HepG2 (cell line): ENCODE data around the gene PPP2R5C. TPM values are rescaled to one million over a fixed set of nuclear protein-coding genes. Genes with fewer than 3 reads are reported as not detected.

ENCODE experiments used
- ARNT2 ChIP-seq: sonication (generic); formaldehyde crosslinking; IDR thresholded peaks from 2 replicates; pipeline ENCODE4 v1.8.0; 2022; ENCODE audit warnings: mild to moderate bottlenecking, low read depth, missing genetic modification reagents, moderate library complexity
- CC2D1A ChIP-seq: sonication (generic); formaldehyde crosslinking; IDR thresholded peaks from 2 replicates; pipeline ENCODE4 v1.8.1; 2023; ENCODE audit warnings: mild to moderate bottlenecking, missing genetic modification reagents
- MAFF ChIP-seq: IDR thresholded peaks from 2 replicates; pipeline ENCODE4 v1.6.1; 2011; ENCODE audit warnings: low read depth, low read length, improper control_type of control experiment
- MBNL3 ChIP-seq: fragments of 250-450 bp; sonication (Bioruptor Pico); conservative IDR thresholded peaks from 2 replicates; pipeline ENCODE4 v1.8.0; 2022; ENCODE audit warnings: mild to moderate bottlenecking, inconsistent platforms
- NFE2L2 ChIP-seq: fragments of 150-350 bp; IDR thresholded peaks from 2 replicates; pipeline ENCODE4 v1.6.1; 2014; ENCODE audit warnings: low read length
- RORA ChIP-seq: sonication (generic); formaldehyde crosslinking; IDR thresholded peaks from 2 replicates; pipeline ENCODE4 v1.5.0; 2020; ENCODE audit warnings: mild to moderate bottlenecking, missing genetic modification reagents, moderate library complexity
- ZNF10 ChIP-seq: sonication (generic); formaldehyde crosslinking; IDR thresholded peaks from 2 replicates; pipeline ENCODE4 v1.4.0; 2020; ENCODE audit warnings: mild to moderate bottlenecking, low read depth, missing genetic modification reagents, borderline replicate concordance
- ZNF24 ChIP-seq: fragments of 450-650 bp; IDR thresholded peaks from 2 replicates; pipeline ENCODE4 v1.6.1; 2017; ENCODE audit warnings: antibody characterized with exemption, mild to moderate bottlenecking
- ZNF678 ChIP-seq: sonication (generic); formaldehyde crosslinking; IDR thresholded peaks from 2 replicates; pipeline ENCODE4 v1.4.0; 2020; ENCODE audit warnings: mild to moderate bottlenecking, missing genetic modification reagents
- ZSCAN30 ChIP-seq: sonication (generic); formaldehyde crosslinking; IDR thresholded peaks from 2 replicates; pipeline ENCODE4 v1.5.0; 2020; ENCODE audit warnings: mild to moderate bottlenecking, missing genetic modification reagents
- ZZZ3 ChIP-seq: sonication (generic); formaldehyde crosslinking; IDR thresholded peaks from 2 replicates; pipeline ENCODE4 v1.4.0; 2020; ENCODE audit warnings: missing genetic modification reagents, mild to moderate bottlenecking, borderline replicate concordance
- polyA plus RNA-seq, 8 experiments: library from polyadenylated mRNA; depleted of rRNA in 3 of 8; stranded (reverse) in 7 of 8; unstranded in 1 of 8; fragments of >200 nt; fragmentation: Illumina TruSeq in 4 of 8; extraction: Trizol in 4 of 8; gene quantifications; 2 replicates each; pipeline versions ENCODE4 v1.2.1 to v1.2.3, GENCODE V29; 2011 to 2016; ENCODE audit warnings: low read depth in 4 of 8, missing spikeins in 1 of 8, mixed read lengths in 1 of 8; ENCODE audit not compliant: insufficient read depth in 1 of 8
- total RNA-seq, 5 experiments: library from RNA; depleted of rRNA; stranded (reverse); fragments of >200 nt; fragmentation: Illumina TruSeq; extraction: Trizol; gene quantifications; 2 replicates each; pipeline ENCODE4 v1.2.3, GENCODE V29; 2016; ENCODE audit warnings: low read depth in 1 of 5
- TF ChIP-seq, protein P1 (sequence below), 2 experiments: IDR thresholded peaks; 2 replicates each; pipeline ENCODE4 v1.6.1; 2011 to 2012; ENCODE audit warnings: low read length in 2 of 2, borderline replicate concordance in 1 of 2, low read depth in 1 of 2, mild to moderate bottlenecking in 1 of 2, moderate library complexity in 1 of 2
- TF ChIP-seq, protein P2 (sequence below), 2 experiments: sonication (generic) in 1 of 2; formaldehyde crosslinking in 1 of 2; IDR thresholded peaks; 2 replicates each; pipeline versions ENCODE4 v1.4.0 to v1.6.1; 2018 to 2020; ENCODE audit warnings: missing genetic modification reagents in 2 of 2, borderline replicate concordance in 1 of 2, low read depth in 1 of 2, mild to moderate bottlenecking in 1 of 2, missing biosample characterization in 1 of 2
- TF ChIP-seq, protein P3 (sequence below): sonication (generic); formaldehyde crosslinking; IDR thresholded peaks from 2 replicates; pipeline ENCODE4 v1.4.0; 2020; ENCODE audit warnings: missing genetic modification reagents, borderline replicate concordance
- TF ChIP-seq, protein P4 (sequence below): sonication (generic); formaldehyde crosslinking; IDR thresholded peaks from 2 replicates; pipeline ENCODE4 v1.4.0; 2020; ENCODE audit warnings: missing genetic modification reagents
- TF ChIP-seq, protein P5 (sequence below): sonication (generic); formaldehyde crosslinking; conservative IDR thresholded peaks from 2 replicates; pipeline ENCODE4 v1.4.0; 2020; ENCODE audit warnings: missing genetic modification reagents

The PPP2R5C gene
- total and polyA plus RNA-seq, 2 of the 13 experiments (the other 11 are each of a cell fraction or from before 2014, with no cell fraction given) = 74.3 to 78.5 TPM

DNA sequence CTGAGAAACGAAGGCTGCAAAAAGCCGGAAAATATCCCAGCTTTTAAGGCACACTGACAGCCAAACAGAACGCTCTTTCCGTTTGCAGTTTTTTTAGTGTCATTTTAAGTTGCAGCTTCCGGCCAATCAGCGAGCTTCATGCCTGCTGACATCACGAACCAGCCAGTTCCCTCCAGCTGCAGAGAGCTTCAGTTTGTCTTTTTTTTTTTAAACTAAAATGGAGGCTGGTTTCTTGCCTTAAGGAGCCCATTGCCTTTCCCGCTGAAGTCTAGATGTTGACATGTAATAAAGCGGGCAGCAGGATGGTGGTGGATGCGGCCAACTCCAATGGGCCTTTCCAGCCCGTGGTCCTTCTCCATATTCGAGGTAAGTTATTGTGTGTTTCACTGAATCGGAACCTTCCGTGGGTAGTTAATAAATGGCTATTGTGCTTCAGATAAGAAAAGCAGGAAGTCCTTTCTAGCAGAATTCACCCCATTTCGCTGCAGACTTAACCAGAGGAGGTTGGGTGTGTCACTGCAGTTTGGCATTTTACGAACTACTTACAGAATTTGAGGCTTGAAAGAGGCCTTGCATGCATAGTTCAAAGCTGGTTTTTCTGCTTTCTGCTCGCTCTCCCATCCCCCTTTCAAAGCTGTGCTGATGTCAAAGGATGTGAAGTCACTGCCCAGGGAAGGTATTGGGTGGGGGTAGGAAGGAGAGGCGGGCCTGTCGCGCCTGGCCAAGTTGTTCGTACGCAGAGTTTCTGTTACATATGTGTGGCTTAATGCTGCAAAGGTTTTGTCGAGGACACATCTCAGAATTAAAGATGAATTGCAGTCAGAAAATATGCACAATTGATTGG lies 48.4 kb downstream of the PPP2R5C start (continued):
- TF ChIP-seq, protein P1, sequence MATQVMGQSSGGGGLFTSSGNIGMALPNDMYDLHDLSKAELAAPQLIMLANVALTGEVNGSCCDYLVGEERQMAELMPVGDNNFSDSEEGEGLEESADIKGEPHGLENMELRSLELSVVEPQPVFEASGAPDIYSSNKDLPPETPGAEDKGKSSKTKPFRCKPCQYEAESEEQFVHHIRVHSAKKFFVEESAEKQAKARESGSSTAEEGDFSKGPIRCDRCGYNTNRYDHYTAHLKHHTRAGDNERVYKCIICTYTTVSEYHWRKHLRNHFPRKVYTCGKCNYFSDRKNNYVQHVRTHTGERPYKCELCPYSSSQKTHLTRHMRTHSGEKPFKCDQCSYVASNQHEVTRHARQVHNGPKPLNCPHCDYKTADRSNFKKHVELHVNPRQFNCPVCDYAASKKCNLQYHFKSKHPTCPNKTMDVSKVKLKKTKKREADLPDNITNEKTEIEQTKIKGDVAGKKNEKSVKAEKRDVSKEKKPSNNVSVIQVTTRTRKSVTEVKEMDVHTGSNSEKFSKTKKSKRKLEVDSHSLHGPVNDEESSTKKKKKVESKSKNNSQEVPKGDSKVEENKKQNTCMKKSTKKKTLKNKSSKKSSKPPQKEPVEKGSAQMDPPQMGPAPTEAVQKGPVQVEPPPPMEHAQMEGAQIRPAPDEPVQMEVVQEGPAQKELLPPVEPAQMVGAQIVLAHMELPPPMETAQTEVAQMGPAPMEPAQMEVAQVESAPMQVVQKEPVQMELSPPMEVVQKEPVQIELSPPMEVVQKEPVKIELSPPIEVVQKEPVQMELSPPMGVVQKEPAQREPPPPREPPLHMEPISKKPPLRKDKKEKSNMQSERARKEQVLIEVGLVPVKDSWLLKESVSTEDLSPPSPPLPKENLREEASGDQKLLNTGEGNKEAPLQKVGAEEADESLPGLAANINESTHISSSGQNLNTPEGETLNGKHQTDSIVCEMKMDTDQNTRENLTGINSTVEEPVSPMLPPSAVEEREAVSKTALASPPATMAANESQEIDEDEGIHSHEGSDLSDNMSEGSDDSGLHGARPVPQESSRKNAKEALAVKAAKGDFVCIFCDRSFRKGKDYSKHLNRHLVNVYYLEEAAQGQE (IDR thresholded peaks at IDR 0.05; ENCODE audit: borderline replicate concordance in 1 of 2, low read depth in 1 of 2, low read length in 2 of 2) = no peak
- TF ChIP-seq MBNL3 (CRISPR knock-in tag) = no peak
- no peak for TF ChIP-seq ZNF24
- no peak for TF ChIP-seq ZSCAN30
- TF ChIP-seq, protein P2, sequence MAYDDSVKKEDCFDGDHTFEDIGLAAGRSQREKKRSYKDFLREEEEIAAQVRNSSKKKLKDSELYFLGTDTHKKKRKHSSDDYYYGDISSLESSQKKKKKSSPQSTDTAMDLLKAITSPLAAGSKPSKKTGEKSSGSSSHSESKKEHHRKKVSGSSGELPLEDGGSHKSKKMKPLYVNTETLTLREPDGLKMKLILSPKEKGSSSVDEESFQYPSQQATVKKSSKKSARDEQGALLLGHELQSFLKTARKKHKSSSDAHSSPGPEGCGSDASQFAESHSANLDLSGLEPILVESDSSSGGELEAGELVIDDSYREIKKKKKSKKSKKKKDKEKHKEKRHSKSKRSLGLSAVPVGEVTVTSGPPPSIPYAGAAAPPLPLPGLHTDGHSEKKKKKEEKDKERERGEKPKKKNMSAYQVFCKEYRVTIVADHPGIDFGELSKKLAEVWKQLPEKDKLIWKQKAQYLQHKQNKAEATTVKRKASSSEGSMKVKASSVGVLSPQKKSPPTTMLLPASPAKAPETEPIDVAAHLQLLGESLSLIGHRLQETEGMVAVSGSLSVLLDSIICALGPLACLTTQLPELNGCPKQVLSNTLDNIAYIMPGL (CRISPR knock-in tag; IDR thresholded peaks at IDR 0.05; ENCODE audit: borderline replicate concordance in 1 of 2, low read depth in 1 of 2) = peak; percentile 43 to 50; a peak in 2 of 4 replicates
- no peak for TF ChIP-seq ZZZ3 (CRISPR knock-in tag)
- TF ChIP-seq CC2D1A (CRISPR knock-in tag) = no peak
- TF ChIP-seq NFE2L2 = no peak
- TF ChIP-seq ZNF10 (CRISPR knock-in tag) = no peak
- TF ChIP-seq ZNF678 = no peak
- TF ChIP-seq, protein P3, sequence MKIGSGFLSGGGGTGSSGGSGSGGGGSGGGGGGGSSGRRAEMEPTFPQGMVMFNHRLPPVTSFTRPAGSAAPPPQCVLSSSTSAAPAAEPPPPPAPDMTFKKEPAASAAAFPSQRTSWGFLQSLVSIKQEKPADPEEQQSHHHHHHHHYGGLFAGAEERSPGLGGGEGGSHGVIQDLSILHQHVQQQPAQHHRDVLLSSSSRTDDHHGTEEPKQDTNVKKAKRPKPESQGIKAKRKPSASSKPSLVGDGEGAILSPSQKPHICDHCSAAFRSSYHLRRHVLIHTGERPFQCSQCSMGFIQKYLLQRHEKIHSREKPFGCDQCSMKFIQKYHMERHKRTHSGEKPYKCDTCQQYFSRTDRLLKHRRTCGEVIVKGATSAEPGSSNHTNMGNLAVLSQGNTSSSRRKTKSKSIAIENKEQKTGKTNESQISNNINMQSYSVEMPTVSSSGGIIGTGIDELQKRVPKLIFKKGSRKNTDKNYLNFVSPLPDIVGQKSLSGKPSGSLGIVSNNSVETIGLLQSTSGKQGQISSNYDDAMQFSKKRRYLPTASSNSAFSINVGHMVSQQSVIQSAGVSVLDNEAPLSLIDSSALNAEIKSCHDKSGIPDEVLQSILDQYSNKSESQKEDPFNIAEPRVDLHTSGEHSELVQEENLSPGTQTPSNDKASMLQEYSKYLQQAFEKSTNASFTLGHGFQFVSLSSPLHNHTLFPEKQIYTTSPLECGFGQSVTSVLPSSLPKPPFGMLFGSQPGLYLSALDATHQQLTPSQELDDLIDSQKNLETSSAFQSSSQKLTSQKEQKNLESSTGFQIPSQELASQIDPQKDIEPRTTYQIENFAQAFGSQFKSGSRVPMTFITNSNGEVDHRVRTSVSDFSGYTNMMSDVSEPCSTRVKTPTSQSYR (CRISPR knock-in tag) = peak; percentile 97
- TF ChIP-seq, protein P4, sequence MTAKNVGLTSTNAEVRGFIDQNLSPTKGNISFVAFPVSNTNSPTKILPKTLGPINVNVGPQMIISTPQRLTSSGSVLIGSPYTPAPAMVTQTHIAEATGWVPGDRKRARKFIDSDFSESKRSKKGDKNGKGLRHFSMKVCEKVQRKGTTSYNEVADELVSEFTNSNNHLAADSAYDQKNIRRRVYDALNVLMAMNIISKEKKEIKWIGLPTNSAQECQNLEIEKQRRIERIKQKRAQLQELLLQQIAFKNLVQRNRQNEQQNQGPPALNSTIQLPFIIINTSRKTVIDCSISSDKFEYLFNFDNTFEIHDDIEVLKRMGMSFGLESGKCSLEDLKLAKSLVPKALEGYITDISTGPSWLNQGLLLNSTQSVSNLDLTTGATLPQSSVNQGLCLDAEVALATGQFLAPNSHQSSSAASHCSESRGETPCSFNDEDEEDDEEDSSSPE = peak; percentile 32; the same call in 1 of the 2 replicates
- peak; percentile 8; the same call in 1 of the 2 replicates for TF ChIP-seq MAFF
- TF ChIP-seq ARNT2 (CRISPR knock-in tag) = 0 out of 2 replicates have a peak, but pooled peaks have one; percentile 21
- no peak for TF ChIP-seq RORA (CRISPR knock-in tag)
- TF ChIP-seq, protein P5, sequence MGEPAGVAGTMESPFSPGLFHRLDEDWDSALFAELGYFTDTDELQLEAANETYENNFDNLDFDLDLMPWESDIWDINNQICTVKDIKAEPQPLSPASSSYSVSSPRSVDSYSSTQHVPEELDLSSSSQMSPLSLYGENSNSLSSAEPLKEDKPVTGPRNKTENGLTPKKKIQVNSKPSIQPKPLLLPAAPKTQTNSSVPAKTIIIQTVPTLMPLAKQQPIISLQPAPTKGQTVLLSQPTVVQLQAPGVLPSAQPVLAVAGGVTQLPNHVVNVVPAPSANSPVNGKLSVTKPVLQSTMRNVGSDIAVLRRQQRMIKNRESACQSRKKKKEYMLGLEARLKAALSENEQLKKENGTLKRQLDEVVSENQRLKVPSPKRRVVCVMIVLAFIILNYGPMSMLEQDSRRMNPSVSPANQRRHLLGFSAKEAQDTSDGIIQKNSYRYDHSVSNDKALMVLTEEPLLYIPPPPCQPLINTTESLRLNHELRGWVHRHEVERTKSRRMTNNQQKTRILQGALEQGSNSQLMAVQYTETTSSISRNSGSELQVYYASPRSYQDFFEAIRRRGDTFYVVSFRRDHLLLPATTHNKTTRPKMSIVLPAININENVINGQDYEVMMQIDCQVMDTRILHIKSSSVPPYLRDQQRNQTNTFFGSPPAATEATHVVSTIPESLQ (CRISPR knock-in tag) = no peak
